Sigmoid colon (tissue), 4 donors: ENCODE measurements around the gene EVI5L.

Source experiments
- CTCF ChIP-seq, 4 experiments: fragments of 450-650 bp in 3 of 4; fragments of 200-600 bp in 1 of 4; IDR thresholded peaks; one replicate each; pipeline ENCODE4 v1.5.1; 2016 to 2019; ENCODE audit warnings: antibody characterized with exemption in 4 of 4, mild to moderate bottlenecking in 3 of 4, moderate library complexity in 2 of 4
- EP300 ChIP-seq, 4 donors: sonication (generic); formaldehyde crosslinking; IDR thresholded peaks; one replicate each; pipeline ENCODE4 v1.6.1; 2017; ENCODE audit warnings: antibody characterized with exemption in 4 of 4
- POLR2A ChIP-seq, 2 donors: fragments of 450-650 bp; IDR thresholded peaks; one replicate each; pipeline ENCODE4 v1.6.1; 2016; ENCODE audit warnings: antibody characterized with exemption in 2 of 2, mild to moderate bottlenecking in 2 of 2, moderate library complexity in 2 of 2
- POLR2AphosphoS5 ChIP-seq, 4 donors: sonication (generic); formaldehyde crosslinking; IDR thresholded peaks; one replicate each; pipeline ENCODE4 v1.6.1; 2017; ENCODE audit warnings: antibody characterized with exemption in 4 of 4

GRCh38 chr19:7847664-7848063 is 17.6 kb downstream of the EVI5L start:
- TF ChIP-seq CTCF (IDR thresholded peaks at IDR 0.05) (no peak), POLR2AphosphoS5 (IDR thresholded peaks at IDR 0.05) (no peak), EP300 (IDR thresholded peaks at IDR 0.05) (no peak), POLR2A (IDR thresholded peaks at IDR 0.05) (no peak)
